Astrocyte (in vitro differentiated cells and primary cell): ENCODE data around the gene AKR1B1. TPM values are rescaled to one million over a fixed set of nuclear protein-coding genes. Genes with fewer than 3 reads are reported as not detected.
A peak's percentile ranks its signal among the peaks of the same experiment; 100 is the strongest.

Source experiments
- DNase-seq: peaks from one replicate; pipeline ENCODE4 v3.0.0-alpha.2; 2010; ENCODE audit warnings: low read depth
- FAIRE-seq: peaks from 2 replicates; lab custom pipeline; 2011; peaks lifted over from hg19 to GRCh38; lab: Jason Lieb, UNC
- H2AFZ ChIP-seq: 2 replicates; pipeline ENCODE4 v1.6.0; 2012; ENCODE audit warnings: low read depth, low read length, inconsistent platforms
- H3K27ac ChIP-seq: 2 replicates; pipeline ENCODE4 v1.5.1; 2011; ENCODE audit warnings: low read depth, low read length, inconsistent platforms
- H3K27me3 ChIP-seq: 2 replicates; pipeline ENCODE4 v1.6.0; 2011; ENCODE audit warnings: low read length, inconsistent platforms; ENCODE audit not compliant: insufficient read depth
- H3K36me3 ChIP-seq: 2 replicates; pipeline ENCODE4 v1.5.1; 2011; ENCODE audit warnings: low read length, inconsistent platforms; ENCODE audit not compliant: insufficient read depth
- H3K4me1 ChIP-seq: 2 replicates; pipeline ENCODE4 v1.5.1; 2011; ENCODE audit warnings: low read length, inconsistent platforms; ENCODE audit not compliant: insufficient read depth
- H3K4me2 ChIP-seq: 2 replicates; pipeline ENCODE4 v1.6.0; 2012; ENCODE audit warnings: low read length, inconsistent platforms
- H3K4me3 ChIP-seq: 2 replicates; pipeline ENCODE4 v1.5.1; 2011; ENCODE audit warnings: low read depth, mild to moderate bottlenecking, low read length, inconsistent platforms; ENCODE audit not compliant: insufficient read depth
- H3K79me2 ChIP-seq: 2 replicates; pipeline ENCODE4 v1.6.0; 2012; ENCODE audit warnings: mild to moderate bottlenecking, low read length, inconsistent platforms; ENCODE audit not compliant: insufficient read depth
- H3K9ac ChIP-seq: 2 replicates; pipeline ENCODE4 v1.6.0; 2012; ENCODE audit warnings: mild to moderate bottlenecking, low read length, inconsistent platforms
- H3K9me3 ChIP-seq: 2 replicates; pipeline ENCODE4 v1.5.1; 2012; ENCODE audit warnings: low read depth, mild to moderate bottlenecking, low read length, inconsistent platforms; ENCODE audit not compliant: insufficient read depth
- H4K20me1 ChIP-seq: 2 replicates; pipeline ENCODE4 v1.6.0; 2012; ENCODE audit warnings: low read length, inconsistent platforms; ENCODE audit not compliant: insufficient read depth
- H3K27ac Mint-ChIP-seq: one replicate; pipeline ENCODE4 v1.8.0; 2021; ENCODE audit warnings: mild to moderate bottlenecking, mixed read lengths; ENCODE audit not compliant: unreplicated experiment
- H3K27me3 Mint-ChIP-seq: one replicate; pipeline ENCODE4 v1.8.0; 2021; ENCODE audit warnings: low read depth, mixed read lengths; ENCODE audit not compliant: unreplicated experiment
- H3K36me3 Mint-ChIP-seq: one replicate; pipeline ENCODE4 v1.8.0; 2021; ENCODE audit warnings: low read depth, mixed read lengths; ENCODE audit not compliant: unreplicated experiment
- H3K4me1 Mint-ChIP-seq: one replicate; pipeline ENCODE4 v1.8.0; 2021; ENCODE audit warnings: low read depth, mixed read lengths; ENCODE audit not compliant: unreplicated experiment
- H3K4me3 Mint-ChIP-seq: one replicate; pipeline ENCODE4 v1.8.0; 2021; ENCODE audit warnings: mild to moderate bottlenecking, moderate library complexity, mixed read lengths; ENCODE audit not compliant: unreplicated experiment
- H3K9me3 Mint-ChIP-seq: one replicate; pipeline ENCODE4 v1.8.0; 2021; ENCODE audit warnings: mild to moderate bottlenecking, mixed read lengths; ENCODE audit not compliant: unreplicated experiment
- CTCF ChIP-seq: IDR thresholded peaks from 2 replicates; pipeline ENCODE4 v1.5.1; 2011; ENCODE audit warnings: low read depth, mild to moderate bottlenecking, inconsistent platforms, low read length, moderate library complexity; ENCODE audit not compliant: insufficient read depth
- EZH2 ChIP-seq: IDR thresholded peaks from 2 replicates; pipeline ENCODE4 v1.6.1; 2012; ENCODE audit warnings: mild to moderate bottlenecking, low read length, inconsistent platforms; ENCODE audit not compliant: insufficient read depth
- total RNA-seq: library from RNA; stranded (reverse); gene quantifications from 2 replicates; pipeline ENCODE4 v1.2.1, GENCODE V29; 2021

Gene AKR1B1
- total RNA-seq, 1 donor from 2014 or later, result 114 TPM

DNA sequence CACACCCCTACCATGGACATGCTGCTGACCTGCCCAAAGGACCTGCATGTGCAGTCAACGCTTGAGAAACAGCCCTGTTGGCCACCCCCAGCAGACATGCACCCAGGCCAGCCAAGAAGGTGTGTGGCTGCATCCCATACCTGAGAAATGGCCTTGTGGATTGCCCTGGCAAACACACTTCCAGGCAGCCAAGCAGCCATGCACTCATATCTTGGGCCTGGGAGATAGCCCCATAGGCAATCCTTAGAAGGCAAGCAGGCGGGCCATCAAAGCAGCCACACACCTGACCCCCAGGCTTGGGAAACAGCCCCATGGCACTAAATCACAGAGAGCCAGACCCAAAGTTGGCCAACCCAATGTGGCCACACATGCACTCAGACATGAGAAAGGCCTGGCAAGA, 4.9 kb upstream of the AKR1B1 start:
- peaks cover 4% of the 10 kb centered on the region for H3K9me3 ChIP-seq
- no peak overlapping the region for H3K4me3 ChIP-seq
- H3K9ac ChIP-seq, result no peak overlapping the region
- H3K4me3 Mint-ChIP-seq, result no peak overlapping the region
- H3K4me2 ChIP-seq, result no peak overlapping the region
- no peak for FAIRE-seq
- H3K79me2 ChIP-seq, result no peaks in the 10 kb centered on the region
- H3K36me3 ChIP-seq, result no peaks in the 10 kb centered on the region
- no peaks in the 10 kb centered on the region for H3K27me3 Mint-ChIP-seq
- H3K4me1 ChIP-seq, result peaks cover 14% of the 10 kb centered on the region
- no peaks in the 10 kb centered on the region for H4K20me1 ChIP-seq
- H3K9me3 Mint-ChIP-seq, result peaks cover 24% of the 10 kb centered on the region
- no peak for DNase-seq
- peaks cover 18% of the 10 kb centered on the region for H3K4me1 Mint-ChIP-seq
- H3K36me3 Mint-ChIP-seq, result no peaks in the 10 kb centered on the region
- H3K27me3 ChIP-seq, result no peaks in the 10 kb centered on the region
- no peak overlapping the region for H3K27ac ChIP-seq
- TF ChIP-seq EZH2 (no peak), CTCF (no peak)
- H2AFZ ChIP-seq, result no peak overlapping the region
- no peak overlapping the region for H3K27ac Mint-ChIP-seq

- peaks cover 17% of the 10 kb centered on the region for H3K9me3 Mint-ChIP-seq
- H3K4me3 Mint-ChIP-seq, result no peak overlapping the region
- Histone ChIP-seq H3K4me1 (peaks cover 14% of the 10 kb centered on the region), H3K27ac (peak overlapping the region; percentile 39), H4K20me1 (no peaks in the 10 kb centered on the region), H3K36me3 (no peaks in the 10 kb centered on the region), H2AFZ (peak overlapping the region; percentile 29), H3K9ac (no peak overlapping the region), H3K79me2 (peaks cover 9% of the 10 kb centered on the region), H3K27me3 (no peaks in the 10 kb centered on the region), H3K4me2 (peak overlapping the region; percentile 27), H3K9me3 (peaks cover 4% of the 10 kb centered on the region), H3K4me3 (no peak overlapping the region)
- DNase-seq, result peak; percentile 85
- H3K4me1 Mint-ChIP-seq, result peaks cover 20% of the 10 kb centered on the region
- TF ChIP-seq EZH2, result no peak
- H3K36me3 Mint-ChIP-seq, result peaks cover 2% of the 10 kb centered on the region
- no peaks in the 10 kb centered on the region for H3K27me3 Mint-ChIP-seq
- no peak for FAIRE-seq
- H3K27ac Mint-ChIP-seq, result peak overlapping the region; percentile 96
Measured at GRCh38 chr7:134462337-134462925, 3.5 kb upstream of the AKR1B1 start.

GRCh38 chr7:134461916-134462315, 3.0 kb upstream of the AKR1B1 start:
- H3K36me3 Mint-ChIP-seq, result peaks cover 2% of the 10 kb centered on the region

More at GRCh38 chr7:134461916-134462315, 3.0 kb upstream of the AKR1B1 start:
- no peak overlapping the region for H3K9ac ChIP-seq
- FAIRE-seq, result no peak
- no peaks in the 10 kb centered on the region for H4K20me1 ChIP-seq
- H3K9me3 Mint-ChIP-seq, result peaks cover 14% of the 10 kb centered on the region
- no peak overlapping the region for H3K4me3 ChIP-seq
- H3K4me1 Mint-ChIP-seq, result peaks cover 20% of the 10 kb centered on the region
- peaks cover 14% of the 10 kb centered on the region for H3K4me1 ChIP-seq
- peaks cover 2% of the 10 kb centered on the region for H3K36me3 ChIP-seq
- no peaks in the 10 kb centered on the region for H3K27me3 ChIP-seq
- peaks cover 9% of the 10 kb centered on the region for H3K79me2 ChIP-seq
- H3K27me3 Mint-ChIP-seq, result no peaks in the 10 kb centered on the region
- peak overlapping the region; percentile 39 for H3K27ac ChIP-seq
- TF ChIP-seq CTCF (no peak), EZH2 (no peak)
- peaks cover 4% of the 10 kb centered on the region for H3K9me3 ChIP-seq
- no peak for DNase-seq
- H3K4me3 Mint-ChIP-seq, result no peak overlapping the region
- peak overlapping the region; percentile 96 for H3K27ac Mint-ChIP-seq
- no peak overlapping the region for H2AFZ ChIP-seq
- peak overlapping the region; percentile 27 for H3K4me2 ChIP-seq
